IMR-90 (cell line): ENCODE measurements around the gene UGT2B7. TPM values are rescaled to one million over a fixed set of nuclear protein-coding genes. Genes with fewer than 3 reads are reported as not detected.

Experiments
- ATAC-seq: fragments of 200-7000 bp; cut with Tn5 transposase; 2 replicates; pipeline ENCODE4 v1.9.1; 2020; ENCODE audit warnings: low read depth, mild to moderate bottlenecking, moderate library complexity
- BruUV-seq: library from RNA; stranded (reverse); fragments of 400-500 nt; replicated peaks from 2 replicates; lab custom pipeline; 2021; lab: Mats Ljungman, UMichigan
- CTCF ChIA-PET: fragments of 300-600 bp; formaldehyde crosslinking; extraction: SDS; loops from one replicate; lab custom pipeline; 2021; ENCODE audit warnings: antibody characterized with exemption; lab: Yijun Ruan, JAX
- POLR2A ChIA-PET: fragments of 300-600 bp; sonication (Branson Sonifier 250); formaldehyde crosslinking; loops from one replicate; lab custom pipeline; 2022; ENCODE audit warnings: antibody characterized with exemption; ENCODE audit not compliant: unreplicated experiment; lab: Charles Lee
- DNase-seq: peaks from one replicate; pipeline ENCODE4 v3.0.0; 2013
- H2AFZ ChIP-seq: replicated peaks from 2 replicates; pipeline ENCODE3; 2013; ENCODE audit warnings: low read length, mild to moderate bottlenecking; ENCODE audit not compliant: poor library complexity
- H2AK5ac ChIP-seq: 2 replicates; pipeline ENCODE4 v1.6.1; 2013; ENCODE audit warnings: low read depth, low read length, inconsistent platforms
- H2AK9ac ChIP-seq: replicated peaks from 2 replicates; pipeline ENCODE3; 2013; ENCODE audit warnings: mild to moderate bottlenecking, low read depth, low read length, moderate library complexity; ENCODE audit not compliant: poor library complexity
- H2BK120ac ChIP-seq: 2 replicates; pipeline ENCODE4 v1.6.1; 2013; ENCODE audit warnings: low read depth, low read length, inconsistent platforms
- H2BK15ac ChIP-seq: 3 replicates; pipeline ENCODE4 v1.6.1; 2013; ENCODE audit warnings: low read depth, low read length, inconsistent platforms
- H2BK20ac ChIP-seq: 2 replicates; pipeline ENCODE4 v1.6.1; 2013; ENCODE audit warnings: low read depth, mild to moderate bottlenecking, inconsistent platforms, low read length, moderate library complexity
- H2BK5ac ChIP-seq: 2 replicates; pipeline ENCODE4 v1.6.1; 2013; ENCODE audit warnings: mild to moderate bottlenecking, low read depth, low read length, inconsistent platforms; ENCODE audit not compliant: poor library complexity, severe bottlenecking
- H3K14ac ChIP-seq: replicated peaks from 2 replicates; pipeline ENCODE4 v1.6.1; 2013; ENCODE audit warnings: low read depth, low read length, inconsistent platforms
- H3K18ac ChIP-seq: 2 replicates; pipeline ENCODE4 v1.6.1; 2013; ENCODE audit warnings: low read depth, low read length, control low read depth
- H3K23ac ChIP-seq: 2 replicates; pipeline ENCODE4 v1.6.1; 2013; ENCODE audit warnings: low read depth, low read length, inconsistent platforms
- H3K27ac ChIP-seq: 2 replicates; pipeline ENCODE4 v1.5.1; 2013; ENCODE audit warnings: mild to moderate bottlenecking, control low read depth, low read length; ENCODE audit not compliant: insufficient read depth
- H3K27me3 ChIP-seq: 2 replicates; pipeline ENCODE4 v1.6.1; 2013; ENCODE audit warnings: low read length; ENCODE audit not compliant: control insufficient read depth, insufficient read depth
- H3K36me3 ChIP-seq: 2 replicates; pipeline ENCODE4 v1.6.1; 2013; ENCODE audit warnings: low read length, mixed read lengths; ENCODE audit not compliant: control insufficient read depth, insufficient read depth
- H3K4ac ChIP-seq: 2 replicates; pipeline ENCODE4 v1.6.1; 2013; ENCODE audit warnings: low read depth, low read length, inconsistent platforms
- H3K4me1 ChIP-seq: 2 replicates; pipeline ENCODE4 v1.6.1; 2013; ENCODE audit warnings: low read length, mixed read lengths; ENCODE audit not compliant: control insufficient read depth, insufficient read depth
- H3K4me2 ChIP-seq: 2 replicates; pipeline ENCODE4 v1.6.1; 2013; ENCODE audit warnings: low read depth, mild to moderate bottlenecking, control low read depth, low read length, moderate library complexity
- H3K4me3 ChIP-seq: 2 replicates; pipeline ENCODE4 v1.5.1; 2013; ENCODE audit warnings: low read depth, mild to moderate bottlenecking, control low read depth, low read length, moderate library complexity; ENCODE audit not compliant: insufficient read depth
- H3K56ac ChIP-seq: 2 replicates; pipeline ENCODE4 v1.6.1; 2013; ENCODE audit warnings: low read length, inconsistent platforms; ENCODE audit not compliant: insufficient read depth; ENCODE audit errors: extremely low read depth
- H3K79me1 ChIP-seq, 2 experiments: 2 replicates each; pipeline ENCODE4 v1.6.1; 2013; ENCODE audit warnings: low read length in 2 of 2, inconsistent platforms in 1 of 2, low read depth in 1 of 2
- H3K9ac ChIP-seq: 2 replicates; pipeline ENCODE4 v1.6.1; 2013; ENCODE audit warnings: low read depth, low read length, control low read depth
- H3K9me1 ChIP-seq: 2 replicates; pipeline ENCODE4 v1.6.1; 2013; ENCODE audit warnings: low read length, inconsistent platforms; ENCODE audit not compliant: insufficient read depth
- H3K9me3 ChIP-seq: 2 replicates; pipeline ENCODE4 v1.6.1; 2013; ENCODE audit warnings: low read length; ENCODE audit not compliant: control insufficient read depth, insufficient read depth
- H4K20me1 ChIP-seq: 2 replicates; pipeline ENCODE4 v1.6.1; 2013; ENCODE audit warnings: low read length, inconsistent platforms; ENCODE audit not compliant: insufficient read depth
- H4K5ac ChIP-seq: 2 replicates; pipeline ENCODE4 v1.6.1; 2013; ENCODE audit warnings: mild to moderate bottlenecking, low read depth, low read length, control low read depth
- H4K8ac ChIP-seq, 2 experiments: 2 replicates each; pipeline ENCODE4 v1.6.1; 2013; ENCODE audit warnings: low read depth in 2 of 2, low read length in 2 of 2, control low read depth in 1 of 2, inconsistent platforms in 1 of 2
- H4K91ac ChIP-seq: 2 replicates; pipeline ENCODE4 v1.6.1; 2013; ENCODE audit warnings: low read depth, low read length, inconsistent platforms; ENCODE audit not compliant: insufficient read depth
- CEBPB ChIP-seq: IDR thresholded peaks from 2 replicates; pipeline ENCODE4 v1.6.1; 2012; ENCODE audit warnings: low read depth, low read length, improper control_type of control experiment
- CHD1 ChIP-seq: IDR thresholded peaks from 2 replicates; pipeline ENCODE4 v1.6.1; 2012; ENCODE audit warnings: low read depth, low read length, improper control_type of control experiment
- FOS ChIP-seq: fragments of 150-350 bp; IDR thresholded peaks from 2 replicates; pipeline ENCODE4 v1.6.1; 2016; ENCODE audit warnings: low read depth, low read length
- MAZ ChIP-seq: IDR thresholded peaks from 2 replicates; pipeline ENCODE4 v1.6.1; 2012; ENCODE audit warnings: low read depth, mild to moderate bottlenecking, low read length, improper control_type of control experiment, moderate library complexity, borderline replicate concordance
- MXI1 ChIP-seq: IDR thresholded peaks from 2 replicates; pipeline ENCODE4 v1.6.1; 2012; ENCODE audit warnings: low read depth, mild to moderate bottlenecking, low read length, moderate library complexity, borderline replicate concordance
- POLR2A ChIP-seq: IDR thresholded peaks from 2 replicates; pipeline ENCODE4 v1.6.1; 2012; ENCODE audit warnings: mild to moderate bottlenecking, low read depth, low read length
- RAD21 ChIP-seq: IDR thresholded peaks from 2 replicates; pipeline ENCODE4 v1.6.1; 2012; ENCODE audit warnings: low read length, improper control_type of control experiment
- RFX5 ChIP-seq: IDR thresholded peaks from 2 replicates; pipeline ENCODE4 v1.8.0; 2012; ENCODE audit warnings: low read depth, mild to moderate bottlenecking, low read length, moderate library complexity
- SMC3 ChIP-seq: fragments of 150-350 bp; IDR thresholded peaks from 2 replicates; pipeline ENCODE4 v1.6.1; 2016; ENCODE audit warnings: low read depth, mild to moderate bottlenecking, antibody characterized with exemption, low read length, moderate library complexity
- WGBS, 2 experiments: methylation state at CpG; one replicate each; pipeline versions ENCODE4 v1.1.5 to v1.1.7; 2013; ENCODE audit warnings: missing lambda C conversion rate in 2 of 2; ENCODE audit not compliant: insufficient read length in 1 of 2; ENCODE audit errors: extremely low coverage in 2 of 2; 5-methylcytosine and 5-hydroxymethylcytosine counted together
- dilution Hi-C: fragments of 300-500 bp; cut with HindIII; formaldehyde crosslinking; loops from one replicate; pipeline ENCODE4 v1.14.3; 2018; ENCODE audit warnings: low sequenced_read_pairs; ENCODE audit not compliant: unreplicated experiment
- in situ Hi-C: fragments of 300-500 bp; cut with MboI; formaldehyde crosslinking; loops from 3 replicates; pipeline ENCODE4 v1.14.3; 2019; ENCODE audit warnings: low sequenced_read_pairs, inconsistent platforms, mixed read lengths
- intact Hi-C: fragments of 100-400 bp; cut with micrococcal nuclease; formaldehyde crosslinking; loops from 2 replicates; pipeline ENCODE4 v1.10.0; 2022
- polyA plus RNA-seq, 3 experiments: library from polyadenylated mRNA; depleted of rRNA; stranded (reverse); fragments of >200 nt; gene quantifications; 2 replicates each; pipeline ENCODE4 v1.2.3, GENCODE V29; 2012; ENCODE audit warnings: low replicate concordance in 1 of 3
- total RNA-seq: library from RNA; depleted of rRNA; stranded (reverse); fragments of >200 nt; gene quantifications from 2 replicates; pipeline ENCODE4 v1.2.3, GENCODE V29; 2012
- TF ChIP-seq, protein P1 (sequence below): fragments of 150-350 bp; IDR thresholded peaks from 2 replicates; pipeline ENCODE4 v1.6.1; 2016; ENCODE audit warnings: low read depth, mild to moderate bottlenecking, low read length, moderate library complexity, borderline replicate concordance
- TF ChIP-seq, protein P2 (sequence below): conservative IDR thresholded peaks from 2 replicates; pipeline ENCODE4 v1.5.1; 2012; ENCODE audit warnings: mild to moderate bottlenecking, low read depth, low read length, improper control_type of control experiment

UGT2B7 gene
- total and polyA plus RNA-seq, 2 of the 4 experiments (the other 2 are of a cell fraction), result 0.10 TPM; not detected in 1

DNA sequence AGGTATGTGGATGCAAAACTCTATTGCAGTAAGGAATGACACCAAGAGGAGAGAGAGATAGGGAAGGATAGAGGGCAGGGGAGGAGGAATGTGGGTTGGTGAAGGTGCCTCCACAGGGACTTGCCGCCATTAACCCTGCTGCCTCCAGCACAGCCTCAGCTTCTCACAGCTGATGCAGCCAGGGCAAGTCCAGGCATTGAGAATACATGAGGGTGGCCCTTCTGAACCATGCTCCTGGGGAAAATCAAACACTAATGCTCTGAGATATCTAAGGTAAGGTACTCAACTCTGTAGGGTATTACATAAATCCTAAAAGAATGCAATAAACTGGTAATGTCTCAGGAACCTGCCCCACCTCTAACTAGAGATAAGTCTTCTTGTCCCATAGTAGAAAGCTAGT is 28.7 kb downstream of the UGT2B7 start:
- no peak overlapping the region for H3K14ac ChIP-seq
- in situ Hi-C loops, result loop anchor here (25.0 kb wide), 1 partner anchor 488 kb away; no protein-coding TSS in a partner anchor
- no peak for ATAC-seq
- no peak overlapping the region for H2BK15ac ChIP-seq
- H2BK20ac ChIP-seq, result no peak overlapping the region
- no peak overlapping the region for H2AK5ac ChIP-seq
- H2BK5ac ChIP-seq, result no peak overlapping the region
- H3K9me3 ChIP-seq, result no peaks in the 10 kb centered on the region
- no peak overlapping the region for H3K9ac ChIP-seq
- intact Hi-C loops, result loop anchor here (5.0 kb wide), 1 partner anchor 53 kb away; no protein-coding TSS in a partner anchor
- H4K8ac ChIP-seq, result no peak overlapping the region
- H3K18ac ChIP-seq, result no peak overlapping the region
- ChIA-PET CTCF (no interaction called here), POLR2A (no interaction called here)
- no peaks in the 10 kb centered on the region for H3K4me1 ChIP-seq
- H3K56ac ChIP-seq, result no peak overlapping the region
- BruUV-seq, result no TSS peak
- H3K4me2 ChIP-seq, result no peak overlapping the region
- TF ChIP-seq MXI1 (no peak), SMC3 (no peak), RFX5 (no peak), FOS (no peak), MAZ (no peak), RAD21 (no peak), CHD1 (no peak), CEBPB (no peak), POLR2A (no peak)
- TF ChIP-seq, protein P1, sequence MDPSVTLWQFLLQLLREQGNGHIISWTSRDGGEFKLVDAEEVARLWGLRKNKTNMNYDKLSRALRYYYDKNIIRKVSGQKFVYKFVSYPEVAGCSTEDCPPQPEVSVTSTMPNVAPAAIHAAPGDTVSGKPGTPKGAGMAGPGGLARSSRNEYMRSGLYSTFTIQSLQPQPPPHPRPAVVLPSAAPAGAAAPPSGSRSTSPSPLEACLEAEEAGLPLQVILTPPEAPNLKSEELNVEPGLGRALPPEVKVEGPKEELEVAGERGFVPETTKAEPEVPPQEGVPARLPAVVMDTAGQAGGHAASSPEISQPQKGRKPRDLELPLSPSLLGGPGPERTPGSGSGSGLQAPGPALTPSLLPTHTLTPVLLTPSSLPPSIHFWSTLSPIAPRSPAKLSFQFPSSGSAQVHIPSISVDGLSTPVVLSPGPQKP, result no peak
- TF ChIP-seq, protein P2, sequence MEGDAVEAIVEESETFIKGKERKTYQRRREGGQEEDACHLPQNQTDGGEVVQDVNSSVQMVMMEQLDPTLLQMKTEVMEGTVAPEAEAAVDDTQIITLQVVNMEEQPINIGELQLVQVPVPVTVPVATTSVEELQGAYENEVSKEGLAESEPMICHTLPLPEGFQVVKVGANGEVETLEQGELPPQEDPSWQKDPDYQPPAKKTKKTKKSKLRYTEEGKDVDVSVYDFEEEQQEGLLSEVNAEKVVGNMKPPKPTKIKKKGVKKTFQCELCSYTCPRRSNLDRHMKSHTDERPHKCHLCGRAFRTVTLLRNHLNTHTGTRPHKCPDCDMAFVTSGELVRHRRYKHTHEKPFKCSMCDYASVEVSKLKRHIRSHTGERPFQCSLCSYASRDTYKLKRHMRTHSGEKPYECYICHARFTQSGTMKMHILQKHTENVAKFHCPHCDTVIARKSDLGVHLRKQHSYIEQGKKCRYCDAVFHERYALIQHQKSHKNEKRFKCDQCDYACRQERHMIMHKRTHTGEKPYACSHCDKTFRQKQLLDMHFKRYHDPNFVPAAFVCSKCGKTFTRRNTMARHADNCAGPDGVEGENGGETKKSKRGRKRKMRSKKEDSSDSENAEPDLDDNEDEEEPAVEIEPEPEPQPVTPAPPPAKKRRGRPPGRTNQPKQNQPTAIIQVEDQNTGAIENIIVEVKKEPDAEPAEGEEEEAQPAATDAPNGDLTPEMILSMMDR, result no peak
- no peaks in the 10 kb centered on the region for H3K36me3 ChIP-seq
- no peaks in the 10 kb centered on the region for H3K27me3 ChIP-seq
- no peaks in the 10 kb centered on the region for H4K20me1 ChIP-seq
- H3K4me3 ChIP-seq, result no peak overlapping the region
- H4K91ac ChIP-seq, result no peak overlapping the region
- peak overlapping the region; percentile 78 for H2AFZ ChIP-seq
- H3K23ac ChIP-seq, result no peak overlapping the region
- no peak overlapping the region for H4K5ac ChIP-seq
- no peak overlapping the region for H3K4ac ChIP-seq
- H3K27ac ChIP-seq, result no peak overlapping the region
- dilution Hi-C loops, result no loop called here
- 83% methylated on average over 1 of the region's 1 CpG; no CpG with 5 or more reads in 1 of the 2 experiments for WGBS, 2 experiments
- DNase-seq, result no peak
- no peaks in the 10 kb centered on the region for H3K9me1 ChIP-seq
- no peak overlapping the region for H2AK9ac ChIP-seq
- no peaks in the 10 kb centered on the region for H3K79me1 ChIP-seq
- no peak overlapping the region for H2BK120ac ChIP-seq
